ENCODE measurements around the gene SLC32A1. TPM values are rescaled to one million over a fixed set of nuclear protein-coding genes. Genes with fewer than 3 reads are reported as not detected.

SLC32A1 gene
- total and polyA plus RNA-seq, 2 experiments from 2014 or later, result not detected

GRCh38 chr20:38700926-38701325 lies 23.4 kb upstream of the SLC32A1 start:
- no peaks in the 10 kb centered on the region for H3K9me3 ChIP-seq (ENCODE audit: low read depth)
- H3K4me1 ChIP-seq (ENCODE audit: low read depth), result no peaks in the 10 kb centered on the region
- H3K27me3 ChIP-seq, result peaks cover 26% of the 10 kb centered on the region
- H3K4me3 ChIP-seq, result no peak overlapping the region
- no peak overlapping the region for H3K27ac ChIP-seq
- no peak for TF ChIP-seq CTCF (IDR thresholded peaks at IDR 0.05; ENCODE audit: low read depth, low read length)
- DNase-seq (ENCODE audit: low read depth in 1 of 2, low spot score in 1 of 2), result no peak
- no peaks in the 10 kb centered on the region for H3K36me3 ChIP-seq

GRCh38 chr20:38703526-38703925 lies 20.8 kb upstream of the SLC32A1 start:
- no peak for DNase-seq (ENCODE audit: low read depth in 1 of 2, low spot score in 1 of 2)
- Histone ChIP-seq H3K36me3 (no peaks in the 10 kb centered on the region), H3K27me3 (peaks cover 15% of the 10 kb centered on the region), H3K4me3 (no peak overlapping the region), H3K9me3 (ENCODE audit: low read depth) (no peaks in the 10 kb centered on the region), H3K27ac (no peak overlapping the region), H3K4me1 (ENCODE audit: low read depth) (no peaks in the 10 kb centered on the region)
- TF ChIP-seq CTCF (IDR thresholded peaks at IDR 0.05; ENCODE audit: low read depth, low read length), result no peak

GRCh38 chr20:38704136-38704535 lies 20.1 kb upstream of the SLC32A1 start:
- Histone ChIP-seq H3K27ac (no peak overlapping the region), H3K4me3 (no peak overlapping the region), H3K9me3 (ENCODE audit: low read depth) (no peaks in the 10 kb centered on the region), H3K36me3 (no peaks in the 10 kb centered on the region), H3K4me1 (ENCODE audit: low read depth) (no peaks in the 10 kb centered on the region), H3K27me3 (peaks cover 10% of the 10 kb centered on the region)
- DNase-seq (ENCODE audit: low read depth in 1 of 2, low spot score in 1 of 2), result no peak
- no peak for TF ChIP-seq CTCF (IDR thresholded peaks at IDR 0.05; ENCODE audit: low read depth, low read length)

- H3K27ac ChIP-seq, result no peak overlapping the region
- DNase-seq (ENCODE audit: low read depth in 1 of 2, low spot score in 1 of 2), result no peak
Measured at GRCh38 chr20:38706509-38706908, 17.8 kb upstream of the SLC32A1 start.

GRCh38 chr20:38714308-38714707 lies 10.0 kb upstream of the SLC32A1 start:
- Histone ChIP-seq H3K4me3 (no peak overlapping the region), H3K9me3 (ENCODE audit: low read depth) (no peaks in the 10 kb centered on the region), H3K27ac (no peak overlapping the region), H3K36me3 (no peaks in the 10 kb centered on the region), H3K27me3 (peaks cover 48% of the 10 kb centered on the region), H3K4me1 (ENCODE audit: low read depth) (no peaks in the 10 kb centered on the region)
- TF ChIP-seq CTCF (IDR thresholded peaks at IDR 0.05; ENCODE audit: low read depth, low read length), result no peak
- no peak for DNase-seq (ENCODE audit: low read depth in 1 of 2, low spot score in 1 of 2)

More at GRCh38 chr20:38706509-38706908, 17.8 kb upstream of the SLC32A1 start:
- no peaks in the 10 kb centered on the region for H3K27me3 ChIP-seq
- no peaks in the 10 kb centered on the region for H3K9me3 ChIP-seq (ENCODE audit: low read depth)
- no peaks in the 10 kb centered on the region for H3K36me3 ChIP-seq
- no peak overlapping the region for H3K4me3 ChIP-seq
- no peak for TF ChIP-seq CTCF (IDR thresholded peaks at IDR 0.05; ENCODE audit: low read depth, low read length)
- H3K4me1 ChIP-seq (ENCODE audit: low read depth), result no peaks in the 10 kb centered on the region

- Histone ChIP-seq H3K4me1 (ENCODE audit: low read depth) (no peaks in the 10 kb centered on the region), H3K9me3 (ENCODE audit: low read depth) (no peaks in the 10 kb centered on the region), H3K36me3 (no peaks in the 10 kb centered on the region), H3K27me3 (peaks cover 61% of the 10 kb centered on the region), H3K4me3 (no peak overlapping the region), H3K27ac (no peak overlapping the region)
- no peak for TF ChIP-seq CTCF (IDR thresholded peaks at IDR 0.05; ENCODE audit: low read depth, low read length)
- DNase-seq (ENCODE audit: low read depth in 1 of 2, low spot score in 1 of 2), result no peak
Measured at GRCh38 chr20:38715646-38716045, 8.6 kb upstream of the SLC32A1 start.

All from cardiac muscle cell (in vitro differentiated cells and primary cell).